SK-N-SH (cell line): ENCODE results near the gene CHAT. TPM values are rescaled to one million over a fixed set of nuclear protein-coding genes. Genes with fewer than 3 reads are reported as not detected.

ENCODE experiments used
- CTCF ChIA-PET: fragments of 300-600, 350-600 bp; formaldehyde crosslinking; extraction: SDS; loops from one replicate; lab custom pipeline; 2021; lab: Yijun Ruan, JAX
- POLR2A ChIA-PET: fragments of 350-600 bp; sonication (Branson Sonifier 250); formaldehyde crosslinking; extraction: SDS; loops from one replicate; lab custom pipeline; 2020; ENCODE audit warnings: antibody characterized with exemption, inconsistent platforms; lab: Yijun Ruan, JAX
- DNase-seq: peaks from one replicate; pipeline ENCODE4 v3.0.0; 2012
- H2AFZ ChIP-seq: fragments of 200-600 bp; sonication (generic); 2 replicates; pipeline ENCODE4 v1.8.1; 2016; ENCODE audit warnings: antibody characterized with exemption, mild to moderate bottlenecking, low read depth
- H3F3A ChIP-seq: fragments of 200-600 bp; sonication (generic); replicated peaks from 2 replicates; pipeline ENCODE3; 2016; ENCODE audit warnings: antibody characterized with exemption, mild to moderate bottlenecking; ENCODE audit not compliant: insufficient read depth
- H3K27ac ChIP-seq, 2 experiments: fragments of 200-500 bp in 1 of 2; fragments of 200-600 bp in 1 of 2; sonication (Bioruptor generic) in 1 of 2; sonication (generic), shearing (Covaris generic) in 1 of 2; 2 replicates each; pipeline versions ENCODE4 v1.5.1 to v1.6.1; 2014 to 2016; ENCODE audit warnings: low read depth in 2 of 2, inconsistent platforms in 1 of 2, low read length in 1 of 2, mild to moderate bottlenecking in 1 of 2, mixed read lengths in 1 of 2
- H3K27me3 ChIP-seq: fragments of 200-600 bp; sonication (generic), shearing (Covaris generic); 2 replicates; pipeline ENCODE4 v1.6.1; 2016; ENCODE audit warnings: mixed run types; ENCODE audit not compliant: insufficient read depth
- H3K36me3 ChIP-seq, 2 experiments: fragments of 200-500 bp in 1 of 2; fragments of 200-600 bp in 1 of 2; sonication (Bioruptor generic) in 1 of 2; sonication (generic) in 1 of 2; replicated peaks in 1 of 2; 2 replicates each; pipeline versions ENCODE3 to v1.5.1; 2014 to 2016; ENCODE audit warnings: low read length in 1 of 2, mild to moderate bottlenecking in 1 of 2; ENCODE audit not compliant: insufficient read depth in 2 of 2, control insufficient read depth in 1 of 2
- H3K4me1 ChIP-seq, 2 experiments: fragments of 200-500 bp in 1 of 2; fragments of 200-600 bp in 1 of 2; sonication (Bioruptor generic) in 1 of 2; sonication (generic), shearing (Covaris generic) in 1 of 2; 2 replicates each; pipeline versions ENCODE4 v1.5.1 to v1.6.1; 2014 to 2016; ENCODE audit warnings: low read depth in 1 of 2, low read length in 1 of 2, mixed run types in 1 of 2; ENCODE audit not compliant: insufficient read depth in 2 of 2, control insufficient read depth in 1 of 2
- H3K4me2 ChIP-seq: fragments of 200-600 bp; sonication (generic), shearing (Covaris generic); 2 replicates; pipeline ENCODE4 v1.6.1; 2017; ENCODE audit warnings: mixed run types
- H3K4me3 ChIP-seq, 2 experiments: fragments of 200-500 bp in 1 of 2; fragments of 200-600 bp in 1 of 2; sonication (Bioruptor generic) in 1 of 2; sonication (generic), shearing (Covaris generic) in 1 of 2; 2 replicates each; pipeline versions ENCODE4 v1.5.1 to v1.8.1; 2014 to 2016; ENCODE audit warnings: low read depth in 2 of 2, inconsistent platforms in 1 of 2, low read length in 1 of 2, mild to moderate bottlenecking in 1 of 2, mixed read lengths in 1 of 2, moderate library complexity in 1 of 2
- H3K79me2 ChIP-seq: fragments of 200-600 bp; sonication (generic); 2 replicates; pipeline ENCODE4 v1.8.1; 2017; ENCODE audit warnings: mild to moderate bottlenecking; ENCODE audit not compliant: insufficient read depth
- H3K9ac ChIP-seq: fragments of 200-600 bp; sonication (generic); 2 replicates; pipeline ENCODE4 v1.6.1; 2017; ENCODE audit warnings: mixed run types
- H3K9me2 ChIP-seq: fragments of 200-600 bp; sonication (generic); 2 replicates; pipeline ENCODE4 v1.6.1; 2017; ENCODE audit warnings: mixed run types
- H3K9me3 ChIP-seq: fragments of 200-600 bp; sonication (generic); 2 replicates; pipeline ENCODE4 v1.6.1; 2017; ENCODE audit warnings: mixed run types, mild to moderate bottlenecking, moderate library complexity
- H4K20me1 ChIP-seq: fragments of 200-600 bp; sonication (generic); 2 replicates; pipeline ENCODE4 v1.6.1; 2017; ENCODE audit warnings: mild to moderate bottlenecking, mixed run types; ENCODE audit not compliant: insufficient read depth
- ELF1 ChIP-seq: IDR thresholded peaks from 2 replicates; pipeline ENCODE4 v1.4.0; 2012
- JUND ChIP-seq: IDR thresholded peaks from 2 replicates; pipeline ENCODE4 v1.4.0; 2012
- NRF1 ChIP-seq: IDR thresholded peaks from 2 replicates; pipeline ENCODE4 v1.6.1; 2012; ENCODE audit warnings: low read depth, mild to moderate bottlenecking, low read length
- POLR2AphosphoS5 ChIP-seq: IDR thresholded peaks from 2 replicates; pipeline ENCODE4 v1.6.1; 2012; ENCODE audit warnings: low read depth, low read length
- RXRA ChIP-seq: IDR thresholded peaks from 2 replicates; pipeline ENCODE4 v1.4.0; 2012; ENCODE audit warnings: low read depth, mild to moderate bottlenecking, borderline replicate concordance
- SIN3A ChIP-seq: IDR thresholded peaks from 2 replicates; pipeline ENCODE4 v1.6.1; 2012; ENCODE audit warnings: low read depth, mild to moderate bottlenecking, low read length, moderate library complexity, borderline replicate concordance
- TAF1 ChIP-seq: IDR thresholded peaks from 2 replicates; pipeline ENCODE4 v1.6.1; 2012; ENCODE audit warnings: low read depth, mild to moderate bottlenecking, low read length, moderate library complexity, borderline replicate concordance
- TCF12 ChIP-seq: IDR thresholded peaks from 2 replicates; pipeline ENCODE4 v1.4.0; 2012
- WGBS: methylation state at CpG from one replicate; pipeline ENCODE4 v1.1.6; 2017; ENCODE audit warnings: low lambda C conversion rate; 5-methylcytosine and 5-hydroxymethylcytosine counted together
- polyA plus RNA-seq, 3 experiments: library from polyadenylated mRNA; depleted of rRNA; stranded (reverse); fragments of >200 nt; gene quantifications; 2 replicates each; pipeline ENCODE4 v1.2.3, GENCODE V29; 2012
- TF ChIP-seq, protein P1 (sequence below): IDR thresholded peaks from 2 replicates; pipeline ENCODE4 v1.6.1; 2012; ENCODE audit warnings: mild to moderate bottlenecking, low read depth, low read length, moderate library complexity
- TF ChIP-seq, protein P2 (sequence below): IDR thresholded peaks from 2 replicates; pipeline ENCODE4 v1.4.0; 2012; ENCODE audit warnings: low read depth
- TF ChIP-seq, protein P3 (sequence below): IDR thresholded peaks from 2 replicates; pipeline ENCODE4; 2012

Gene CHAT
- polyA plus RNA-seq, 1 of the 3 experiments (the other 2 are of a cell fraction), result not detected

DNA sequence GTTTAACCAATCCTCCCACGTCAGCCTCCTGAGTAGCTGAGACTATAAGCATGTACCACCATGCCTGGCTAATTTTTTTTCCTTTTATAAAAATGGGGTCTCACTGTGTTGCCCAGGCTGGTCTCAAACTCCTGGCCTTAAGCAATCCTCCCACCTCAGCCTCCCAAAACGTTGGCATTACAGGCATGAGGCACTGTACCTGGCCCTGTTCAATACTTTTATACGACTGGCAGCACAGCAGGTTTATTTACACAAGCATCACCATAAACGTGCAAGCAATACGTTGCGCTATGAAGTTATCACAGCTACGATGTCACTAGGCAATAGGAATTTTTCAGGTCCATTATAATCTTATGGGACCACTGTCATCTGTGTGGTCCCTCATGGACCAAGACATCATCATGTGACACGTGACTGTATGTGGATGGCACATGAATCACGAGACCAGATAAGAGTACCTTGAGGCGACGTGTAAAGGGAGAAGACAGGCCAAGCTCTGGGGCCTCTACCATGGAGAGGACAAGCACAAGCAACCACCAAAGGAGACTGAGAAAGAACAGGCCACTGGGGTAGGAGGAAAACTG, 38.3 kb upstream of the CHAT start:
- H3K4me1 ChIP-seq, result peaks cover 0 to 5% of the 10 kb centered on the region in 2 experiments; a peak in 1 of 4 replicates
- CTCF ChIA-PET, result interaction anchor here (1.3 to 1.4 kb wide), 2 partner anchors 17 to 18 kb away, joined by 4 to 5 read pairs; no protein-coding TSS in a partner anchor
- no peak for DNase-seq
- no peaks in the 10 kb centered on the region for H3K9me2 ChIP-seq
- POLR2A ChIA-PET, result no interaction called here
- H3K36me3 ChIP-seq, result no peaks in the 10 kb centered on the region
- H4K20me1 ChIP-seq, result no peaks in the 10 kb centered on the region
- no peak overlapping the region for H3K4me3 ChIP-seq
- 77% methylated on average over 11 of the region's 11 CpGs for WGBS
- no peaks in the 10 kb centered on the region for H3F3A ChIP-seq
- no peak for TF ChIP-seq RXRA
- TF ChIP-seq, protein P1, sequence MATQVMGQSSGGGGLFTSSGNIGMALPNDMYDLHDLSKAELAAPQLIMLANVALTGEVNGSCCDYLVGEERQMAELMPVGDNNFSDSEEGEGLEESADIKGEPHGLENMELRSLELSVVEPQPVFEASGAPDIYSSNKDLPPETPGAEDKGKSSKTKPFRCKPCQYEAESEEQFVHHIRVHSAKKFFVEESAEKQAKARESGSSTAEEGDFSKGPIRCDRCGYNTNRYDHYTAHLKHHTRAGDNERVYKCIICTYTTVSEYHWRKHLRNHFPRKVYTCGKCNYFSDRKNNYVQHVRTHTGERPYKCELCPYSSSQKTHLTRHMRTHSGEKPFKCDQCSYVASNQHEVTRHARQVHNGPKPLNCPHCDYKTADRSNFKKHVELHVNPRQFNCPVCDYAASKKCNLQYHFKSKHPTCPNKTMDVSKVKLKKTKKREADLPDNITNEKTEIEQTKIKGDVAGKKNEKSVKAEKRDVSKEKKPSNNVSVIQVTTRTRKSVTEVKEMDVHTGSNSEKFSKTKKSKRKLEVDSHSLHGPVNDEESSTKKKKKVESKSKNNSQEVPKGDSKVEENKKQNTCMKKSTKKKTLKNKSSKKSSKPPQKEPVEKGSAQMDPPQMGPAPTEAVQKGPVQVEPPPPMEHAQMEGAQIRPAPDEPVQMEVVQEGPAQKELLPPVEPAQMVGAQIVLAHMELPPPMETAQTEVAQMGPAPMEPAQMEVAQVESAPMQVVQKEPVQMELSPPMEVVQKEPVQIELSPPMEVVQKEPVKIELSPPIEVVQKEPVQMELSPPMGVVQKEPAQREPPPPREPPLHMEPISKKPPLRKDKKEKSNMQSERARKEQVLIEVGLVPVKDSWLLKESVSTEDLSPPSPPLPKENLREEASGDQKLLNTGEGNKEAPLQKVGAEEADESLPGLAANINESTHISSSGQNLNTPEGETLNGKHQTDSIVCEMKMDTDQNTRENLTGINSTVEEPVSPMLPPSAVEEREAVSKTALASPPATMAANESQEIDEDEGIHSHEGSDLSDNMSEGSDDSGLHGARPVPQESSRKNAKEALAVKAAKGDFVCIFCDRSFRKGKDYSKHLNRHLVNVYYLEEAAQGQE, result no peak
- no peak for TF ChIP-seq POLR2AphosphoS5
- TF ChIP-seq TAF1, result no peak
- TF ChIP-seq, protein P2, sequence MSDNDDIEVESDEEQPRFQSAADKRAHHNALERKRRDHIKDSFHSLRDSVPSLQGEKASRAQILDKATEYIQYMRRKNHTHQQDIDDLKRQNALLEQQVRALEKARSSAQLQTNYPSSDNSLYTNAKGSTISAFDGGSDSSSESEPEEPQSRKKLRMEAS, result no peak
- TF ChIP-seq JUND, result no peak
- no peak for TF ChIP-seq NRF1
- H3K27me3 ChIP-seq, result no peaks in the 10 kb centered on the region
- H3K27ac ChIP-seq, result no peak overlapping the region
- no peak overlapping the region for H3K4me2 ChIP-seq
- no peaks in the 10 kb centered on the region for H3K9me3 ChIP-seq
- H3K79me2 ChIP-seq, result no peaks in the 10 kb centered on the region
- H2AFZ ChIP-seq, result no peak overlapping the region
- H3K9ac ChIP-seq, result no peak overlapping the region

DNA sequence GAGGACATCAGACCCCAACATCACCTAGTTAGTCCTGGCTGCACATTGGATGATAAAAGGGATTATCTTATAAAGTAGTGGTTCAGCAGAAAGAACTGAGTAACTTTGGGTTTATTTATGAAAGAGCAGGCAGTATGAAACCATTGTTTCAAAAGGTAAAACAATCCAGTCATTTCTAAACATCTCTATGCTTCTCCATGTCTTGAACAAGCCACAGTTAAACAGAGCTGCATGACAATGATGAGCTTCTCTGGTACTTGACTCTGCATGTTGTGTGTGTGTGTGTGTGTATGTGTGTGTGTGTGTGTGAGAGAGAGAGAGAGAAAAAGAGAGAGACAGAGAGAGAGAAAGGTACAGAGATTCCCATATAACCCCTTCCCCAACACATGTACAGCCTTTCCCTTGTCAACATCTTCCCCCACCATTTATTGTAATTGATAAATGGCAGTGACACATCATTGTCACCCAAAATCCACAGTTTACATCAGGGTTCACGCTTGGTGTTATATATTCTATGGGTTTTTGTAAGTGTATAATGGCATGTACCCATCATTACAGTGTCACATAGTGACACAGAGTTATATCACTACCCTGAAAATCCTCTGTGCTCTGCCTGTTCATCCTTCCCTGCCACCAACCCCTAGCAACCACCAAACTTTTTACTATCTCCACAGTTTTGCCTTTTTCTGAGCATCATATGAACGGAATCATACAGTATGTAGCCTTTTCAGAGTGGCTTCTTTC, 36.5 kb upstream of the CHAT start:
- no peak overlapping the region for H2AFZ ChIP-seq
- no peaks in the 10 kb centered on the region for H3K27me3 ChIP-seq
- H4K20me1 ChIP-seq, result no peaks in the 10 kb centered on the region
- H3K79me2 ChIP-seq, result no peaks in the 10 kb centered on the region
- CTCF ChIA-PET, result interaction anchor here (1.4 kb wide), 1 partner anchor 16 kb away, joined by 4 read pairs; no protein-coding TSS in a partner anchor
- no peak for DNase-seq
- no peak overlapping the region for H3K9ac ChIP-seq
- no peak overlapping the region for H3K4me2 ChIP-seq
- no peaks in the 10 kb centered on the region for H3K9me2 ChIP-seq
- peaks cover 0 to 5% of the 10 kb centered on the region in 2 experiments; a peak in 1 of 4 replicates for H3K4me1 ChIP-seq
- POLR2A ChIA-PET, result no interaction called here
- no peak overlapping the region for H3K27ac ChIP-seq
- no peaks in the 10 kb centered on the region for H3K9me3 ChIP-seq
- H3K36me3 ChIP-seq, result no peaks in the 10 kb centered on the region
- TF ChIP-seq SIN3A (no peak), ELF1 (no peak), TCF12 (no peak)
- TF ChIP-seq, protein P3, sequence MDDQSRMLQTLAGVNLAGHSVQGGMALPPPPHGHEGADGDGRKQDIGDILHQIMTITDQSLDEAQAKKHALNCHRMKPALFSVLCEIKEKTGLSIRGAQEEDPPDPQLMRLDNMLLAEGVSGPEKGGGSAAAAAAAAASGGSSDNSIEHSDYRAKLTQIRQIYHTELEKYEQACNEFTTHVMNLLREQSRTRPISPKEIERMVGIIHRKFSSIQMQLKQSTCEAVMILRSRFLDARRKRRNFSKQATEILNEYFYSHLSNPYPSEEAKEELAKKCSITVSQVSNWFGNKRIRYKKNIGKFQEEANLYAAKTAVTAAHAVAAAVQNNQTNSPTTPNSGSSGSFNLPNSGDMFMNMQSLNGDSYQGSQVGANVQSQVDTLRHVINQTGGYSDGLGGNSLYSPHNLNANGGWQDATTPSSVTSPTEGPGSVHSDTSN, result no peak
- no peak overlapping the region for H3K4me3 ChIP-seq
- 37% methylated on average over 2 of the region's 2 CpGs for WGBS
- H3F3A ChIP-seq, result no peaks in the 10 kb centered on the region
